Nephron progenitor cell (in vitro differentiated cells): ENCODE results near the gene KAT8.

ENCODE experiments used
- DNase-seq: peaks from one replicate; pipeline ENCODE4 v3.0.0; 2021
- H3K27ac Mint-ChIP-seq: 2 replicates; pipeline ENCODE4 v1.8.0; 2021; ENCODE audit warnings: mild to moderate bottlenecking, moderate library complexity, mixed read lengths
- H3K27me3 Mint-ChIP-seq: 2 replicates; pipeline ENCODE4 v1.8.0; 2021; ENCODE audit warnings: mild to moderate bottlenecking, low read depth, mixed read lengths; ENCODE audit not compliant: poor library complexity
- H3K36me3 Mint-ChIP-seq: 2 replicates; pipeline ENCODE4 v1.8.0; 2021; ENCODE audit warnings: low read depth, mixed read lengths
- H3K4me1 Mint-ChIP-seq: 2 replicates; pipeline ENCODE4 v1.8.0; 2021; ENCODE audit warnings: mixed read lengths
- H3K4me3 Mint-ChIP-seq: 2 replicates; pipeline ENCODE4 v1.8.0; 2021; ENCODE audit warnings: mild to moderate bottlenecking, moderate library complexity, mixed read lengths
- H3K9me3 Mint-ChIP-seq: 2 replicates; pipeline ENCODE4 v1.8.0; 2021; ENCODE audit warnings: mild to moderate bottlenecking, moderate library complexity, mixed read lengths
- TF ChIP-seq, protein P1 (sequence below): fragments of 200-600 bp; sonication (generic); IDR thresholded peaks from 2 replicates; pipeline ENCODE4 v1.5.0; 2021; ENCODE audit warnings: antibody characterized with exemption

Gene KAT8

DNA sequence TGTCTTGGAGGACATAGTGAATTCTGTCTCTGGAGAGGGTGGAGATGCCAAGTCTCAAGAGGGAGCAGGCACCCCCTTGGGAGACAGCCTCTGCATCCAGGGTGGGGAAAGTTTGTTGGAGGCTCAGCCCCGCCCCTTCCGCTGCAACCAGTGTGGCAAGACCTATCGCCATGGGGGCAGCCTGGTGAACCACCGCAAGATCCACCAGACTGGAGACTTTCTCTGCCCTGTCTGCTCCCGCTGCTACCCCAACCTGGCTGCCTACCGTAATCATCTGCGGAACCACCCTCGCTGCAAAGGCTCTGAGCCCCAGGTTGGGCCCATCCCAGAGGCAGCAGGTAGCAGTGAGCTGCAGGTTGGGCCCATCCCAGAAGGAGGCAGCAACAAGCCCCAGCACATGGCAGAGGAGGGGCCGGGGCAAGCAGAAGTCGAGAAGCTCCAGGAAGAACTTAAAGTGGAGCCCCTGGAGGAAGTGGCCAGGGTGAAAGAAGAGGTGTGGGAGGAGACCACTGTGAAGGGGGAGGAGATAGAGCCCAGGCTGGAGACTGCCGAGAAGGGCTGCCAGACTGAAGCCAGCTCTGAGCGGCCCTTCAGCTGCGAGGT, 38.0 kb upstream of the KAT8 start:
- no peak for DNase-seq
- TF ChIP-seq, protein P1, sequence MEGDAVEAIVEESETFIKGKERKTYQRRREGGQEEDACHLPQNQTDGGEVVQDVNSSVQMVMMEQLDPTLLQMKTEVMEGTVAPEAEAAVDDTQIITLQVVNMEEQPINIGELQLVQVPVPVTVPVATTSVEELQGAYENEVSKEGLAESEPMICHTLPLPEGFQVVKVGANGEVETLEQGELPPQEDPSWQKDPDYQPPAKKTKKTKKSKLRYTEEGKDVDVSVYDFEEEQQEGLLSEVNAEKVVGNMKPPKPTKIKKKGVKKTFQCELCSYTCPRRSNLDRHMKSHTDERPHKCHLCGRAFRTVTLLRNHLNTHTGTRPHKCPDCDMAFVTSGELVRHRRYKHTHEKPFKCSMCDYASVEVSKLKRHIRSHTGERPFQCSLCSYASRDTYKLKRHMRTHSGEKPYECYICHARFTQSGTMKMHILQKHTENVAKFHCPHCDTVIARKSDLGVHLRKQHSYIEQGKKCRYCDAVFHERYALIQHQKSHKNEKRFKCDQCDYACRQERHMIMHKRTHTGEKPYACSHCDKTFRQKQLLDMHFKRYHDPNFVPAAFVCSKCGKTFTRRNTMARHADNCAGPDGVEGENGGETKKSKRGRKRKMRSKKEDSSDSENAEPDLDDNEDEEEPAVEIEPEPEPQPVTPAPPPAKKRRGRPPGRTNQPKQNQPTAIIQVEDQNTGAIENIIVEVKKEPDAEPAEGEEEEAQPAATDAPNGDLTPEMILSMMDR: no peak
- H3K4me3 Mint-ChIP-seq: no peak overlapping the region
- no peaks in the 10 kb centered on the region for H3K27me3 Mint-ChIP-seq
- peaks cover 32% of the 10 kb centered on the region for H3K36me3 Mint-ChIP-seq
- no peak overlapping the region for H3K27ac Mint-ChIP-seq
- no peaks in the 10 kb centered on the region for H3K9me3 Mint-ChIP-seq
- peaks cover 16% of the 10 kb centered on the region for H3K4me1 Mint-ChIP-seq

DNA sequence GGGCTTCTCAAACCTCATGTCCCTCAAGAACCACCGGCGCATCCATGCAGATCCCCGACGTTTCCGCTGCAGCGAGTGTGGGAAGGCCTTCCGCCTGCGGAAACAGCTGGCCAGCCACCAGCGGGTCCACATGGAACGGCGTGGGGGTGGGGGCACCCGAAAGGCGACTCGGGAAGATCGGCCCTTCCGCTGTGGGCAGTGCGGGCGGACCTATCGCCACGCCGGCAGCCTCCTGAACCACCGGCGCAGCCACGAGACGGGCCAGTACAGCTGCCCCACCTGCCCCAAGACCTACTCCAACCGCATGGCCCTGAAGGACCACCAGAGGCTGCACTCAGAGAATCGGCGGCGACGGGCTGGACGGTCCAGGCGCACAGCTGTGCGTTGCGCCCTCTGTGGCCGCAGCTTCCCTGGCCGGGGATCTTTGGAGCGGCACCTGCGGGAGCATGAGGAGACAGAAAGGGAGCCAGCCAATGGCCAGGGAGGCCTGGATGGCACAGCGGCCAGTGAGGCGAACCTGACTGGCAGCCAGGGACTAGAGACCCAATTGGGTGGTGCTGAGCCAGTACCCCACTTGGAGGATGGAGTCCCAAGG, 37.3 kb upstream of the KAT8 start:
- Mint-ChIP-seq H3K27ac (no peak overlapping the region), H3K4me3 (no peak overlapping the region), H3K4me1 (peaks cover 9% of the 10 kb centered on the region), H3K9me3 (no peaks in the 10 kb centered on the region), H3K27me3 (no peaks in the 10 kb centered on the region), H3K36me3 (peaks cover 28% of the 10 kb centered on the region)
- DNase-seq: no peak
- TF ChIP-seq, protein P1: no peak

DNA sequence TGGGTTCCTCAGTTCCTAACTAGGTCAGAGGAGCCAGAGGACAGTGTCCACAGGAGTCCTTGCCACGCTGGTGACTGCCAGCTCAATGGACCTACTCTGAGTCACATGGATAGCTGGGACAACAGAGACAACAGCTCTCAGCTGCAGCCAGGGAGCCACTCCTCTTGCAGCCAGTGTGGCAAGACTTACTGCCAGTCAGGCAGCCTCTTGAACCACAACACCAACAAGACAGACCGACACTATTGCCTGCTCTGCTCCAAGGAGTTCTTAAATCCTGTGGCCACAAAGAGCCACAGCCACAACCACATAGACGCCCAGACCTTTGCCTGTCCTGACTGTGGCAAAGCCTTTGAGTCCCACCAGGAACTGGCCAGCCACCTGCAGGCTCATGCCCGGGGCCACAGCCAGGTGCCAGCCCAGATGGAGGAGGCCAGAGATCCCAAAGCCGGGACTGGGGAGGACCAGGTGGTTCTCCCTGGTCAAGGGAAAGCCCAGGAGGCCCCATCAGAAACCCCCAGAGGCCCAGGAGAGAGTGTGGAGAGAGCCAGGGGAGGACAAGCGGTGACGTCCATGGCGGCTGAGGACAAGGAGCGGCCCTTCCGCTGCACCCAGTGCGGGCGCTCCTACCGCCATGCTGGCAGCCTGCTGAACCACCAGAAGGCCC, 36.6 kb upstream of the KAT8 start:
- TF ChIP-seq, protein P1: no peak
- no peaks in the 10 kb centered on the region for H3K9me3 Mint-ChIP-seq
- peak overlapping the region; percentile 61 for H3K27ac Mint-ChIP-seq
- peaks cover 8% of the 10 kb centered on the region for H3K4me1 Mint-ChIP-seq
- DNase-seq: no peak
- peaks cover 32% of the 10 kb centered on the region for H3K36me3 Mint-ChIP-seq
- H3K27me3 Mint-ChIP-seq: peaks cover 3% of the 10 kb centered on the region
- no peak overlapping the region for H3K4me3 Mint-ChIP-seq

DNA sequence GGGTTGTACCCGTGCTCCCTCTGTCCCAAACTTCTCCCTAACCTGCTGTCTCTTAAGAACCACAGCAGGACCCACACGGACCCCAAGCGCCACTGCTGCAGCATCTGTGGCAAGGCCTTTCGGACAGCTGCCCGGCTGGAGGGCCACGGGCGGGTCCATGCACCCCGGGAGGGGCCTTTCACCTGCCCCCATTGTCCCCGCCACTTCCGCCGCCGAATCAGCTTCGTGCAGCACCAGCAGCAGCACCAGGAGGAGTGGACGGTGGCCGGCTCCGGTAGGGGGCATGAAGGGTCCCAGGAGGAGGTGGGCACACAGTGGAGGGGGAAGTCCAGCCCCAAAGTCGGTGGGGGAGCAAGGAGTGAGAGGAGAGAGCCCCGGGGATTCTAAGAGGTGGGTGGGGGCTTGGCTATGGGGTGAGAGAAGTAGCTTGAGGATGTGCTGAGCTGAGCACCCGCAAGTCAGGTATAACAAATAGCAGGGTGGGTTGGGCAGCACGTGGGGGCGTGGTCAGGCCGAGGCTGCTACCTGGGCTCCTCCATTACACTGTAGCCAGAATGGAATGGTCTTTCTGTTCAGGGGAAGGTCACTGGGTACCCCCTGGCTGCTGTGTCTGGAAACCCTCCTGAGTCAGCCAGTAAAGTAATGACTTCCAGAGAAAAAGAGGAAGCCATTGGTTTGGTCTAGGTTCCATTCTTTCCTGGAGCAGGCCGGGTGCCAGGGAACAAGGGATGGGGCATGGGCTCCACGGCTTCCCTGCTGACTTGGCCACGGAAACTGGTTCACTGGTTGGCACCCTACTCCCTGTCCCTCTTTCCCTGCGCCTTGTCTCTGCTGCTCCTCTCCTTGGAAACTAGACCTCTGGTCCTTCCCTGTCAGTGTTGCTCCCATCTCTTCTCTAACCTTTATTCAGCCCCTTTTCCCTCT, 35.8 kb upstream of the KAT8 start:
- Mint-ChIP-seq H3K27ac (peak overlapping the region; percentile 88), H3K27me3 (peaks cover 3% of the 10 kb centered on the region), H3K9me3 (no peaks in the 10 kb centered on the region), H3K36me3 (peaks cover 32% of the 10 kb centered on the region), H3K4me1 (peaks cover 8% of the 10 kb centered on the region), H3K4me3 (no peak overlapping the region)
- TF ChIP-seq, protein P1: no peak
- DNase-seq: no peak

DNA sequence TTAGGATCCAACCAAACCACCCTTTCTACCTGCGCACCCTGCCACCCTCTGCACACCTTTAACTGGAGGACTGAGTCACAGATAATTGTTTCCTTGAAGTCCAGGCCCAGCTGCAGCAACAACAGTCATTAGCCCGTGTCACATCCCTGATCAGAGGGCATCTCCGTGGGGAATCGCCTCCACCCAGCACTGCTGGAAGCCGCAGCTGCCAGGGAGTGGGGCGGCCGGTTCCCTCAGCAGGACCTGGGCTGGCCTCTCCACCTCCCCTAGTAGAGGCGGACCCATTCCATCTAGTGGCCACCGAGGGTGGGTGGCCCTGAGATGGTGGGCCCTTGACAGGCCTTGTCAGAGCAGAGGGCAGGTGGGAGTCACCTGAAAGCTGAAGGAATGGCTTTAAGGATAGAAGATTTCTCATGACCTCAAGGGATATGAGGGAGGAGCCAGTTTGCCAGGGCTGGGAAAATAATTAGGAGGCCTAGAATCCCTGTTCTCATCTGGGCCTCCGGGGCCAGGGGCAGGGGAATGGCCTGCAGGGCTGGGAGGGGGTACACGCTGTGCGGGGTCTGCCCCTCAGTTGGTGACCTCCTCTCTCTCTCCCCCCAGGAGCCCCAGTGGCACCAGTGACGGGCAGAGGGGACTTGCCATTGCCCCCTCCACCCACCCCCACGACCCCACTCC, 35.0 kb upstream of the KAT8 start:
- Mint-ChIP-seq H3K4me1 (peaks cover 8% of the 10 kb centered on the region), H3K27me3 (peaks cover 3% of the 10 kb centered on the region), H3K27ac (peak overlapping the region; percentile 91), H3K4me3 (no peak overlapping the region), H3K36me3 (peaks cover 32% of the 10 kb centered on the region), H3K9me3 (no peaks in the 10 kb centered on the region)
- TF ChIP-seq, protein P1: no peak
- DNase-seq: no peak
